GM12872 (cell line): ENCODE measurements around the gene NR5A2.

ENCODE experiments used
- TF ChIP-seq, protein P1 (sequence below): IDR thresholded peaks from 3 replicates; pipeline ENCODE4 v1.5.1; 2011; ENCODE audit warnings: low read depth, mild to moderate bottlenecking, low read length, moderate library complexity; ENCODE audit not compliant: insufficient read depth

The NR5A2 gene

DNA sequence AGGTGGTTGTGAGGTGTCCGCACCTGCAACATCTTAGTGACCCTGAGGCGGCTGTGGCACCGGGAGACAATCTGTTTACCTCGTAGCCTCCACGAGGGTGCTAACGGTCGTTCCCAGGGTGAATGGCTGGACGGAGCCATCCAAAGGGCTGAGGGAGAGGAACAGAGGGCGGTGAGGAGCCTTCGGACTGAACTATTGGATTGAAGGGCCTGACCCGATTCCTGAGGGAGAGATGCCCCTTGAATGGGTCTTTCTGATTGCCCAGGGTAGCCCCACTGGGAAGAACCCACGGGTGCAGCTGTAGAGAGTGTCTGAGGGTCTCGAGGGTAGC lies 2.3 kb downstream of the NR5A2 start:
- TF ChIP-seq, protein P1, sequence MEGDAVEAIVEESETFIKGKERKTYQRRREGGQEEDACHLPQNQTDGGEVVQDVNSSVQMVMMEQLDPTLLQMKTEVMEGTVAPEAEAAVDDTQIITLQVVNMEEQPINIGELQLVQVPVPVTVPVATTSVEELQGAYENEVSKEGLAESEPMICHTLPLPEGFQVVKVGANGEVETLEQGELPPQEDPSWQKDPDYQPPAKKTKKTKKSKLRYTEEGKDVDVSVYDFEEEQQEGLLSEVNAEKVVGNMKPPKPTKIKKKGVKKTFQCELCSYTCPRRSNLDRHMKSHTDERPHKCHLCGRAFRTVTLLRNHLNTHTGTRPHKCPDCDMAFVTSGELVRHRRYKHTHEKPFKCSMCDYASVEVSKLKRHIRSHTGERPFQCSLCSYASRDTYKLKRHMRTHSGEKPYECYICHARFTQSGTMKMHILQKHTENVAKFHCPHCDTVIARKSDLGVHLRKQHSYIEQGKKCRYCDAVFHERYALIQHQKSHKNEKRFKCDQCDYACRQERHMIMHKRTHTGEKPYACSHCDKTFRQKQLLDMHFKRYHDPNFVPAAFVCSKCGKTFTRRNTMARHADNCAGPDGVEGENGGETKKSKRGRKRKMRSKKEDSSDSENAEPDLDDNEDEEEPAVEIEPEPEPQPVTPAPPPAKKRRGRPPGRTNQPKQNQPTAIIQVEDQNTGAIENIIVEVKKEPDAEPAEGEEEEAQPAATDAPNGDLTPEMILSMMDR = no peak

DNA sequence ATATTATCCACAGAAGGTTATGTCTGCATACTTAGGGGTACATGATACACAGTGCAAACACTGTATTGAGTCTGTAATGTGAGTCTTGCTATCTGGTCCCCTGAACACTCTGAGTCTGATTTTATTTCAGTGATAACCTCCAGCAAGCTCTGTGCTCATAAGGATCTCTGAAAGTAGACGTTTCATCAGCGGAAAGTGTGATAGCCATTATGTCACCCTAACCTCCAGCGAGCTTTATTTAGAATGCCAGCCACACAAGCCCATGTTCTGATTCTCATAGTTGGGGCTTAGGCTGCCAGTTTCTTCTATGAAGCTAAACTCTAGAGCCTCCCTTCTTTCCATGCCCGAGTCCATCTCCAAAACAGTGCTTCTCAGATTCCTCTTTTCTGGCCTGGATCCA lies 3.3 kb downstream of the NR5A2 start:
- TF ChIP-seq, protein P1 = no peak

DNA sequence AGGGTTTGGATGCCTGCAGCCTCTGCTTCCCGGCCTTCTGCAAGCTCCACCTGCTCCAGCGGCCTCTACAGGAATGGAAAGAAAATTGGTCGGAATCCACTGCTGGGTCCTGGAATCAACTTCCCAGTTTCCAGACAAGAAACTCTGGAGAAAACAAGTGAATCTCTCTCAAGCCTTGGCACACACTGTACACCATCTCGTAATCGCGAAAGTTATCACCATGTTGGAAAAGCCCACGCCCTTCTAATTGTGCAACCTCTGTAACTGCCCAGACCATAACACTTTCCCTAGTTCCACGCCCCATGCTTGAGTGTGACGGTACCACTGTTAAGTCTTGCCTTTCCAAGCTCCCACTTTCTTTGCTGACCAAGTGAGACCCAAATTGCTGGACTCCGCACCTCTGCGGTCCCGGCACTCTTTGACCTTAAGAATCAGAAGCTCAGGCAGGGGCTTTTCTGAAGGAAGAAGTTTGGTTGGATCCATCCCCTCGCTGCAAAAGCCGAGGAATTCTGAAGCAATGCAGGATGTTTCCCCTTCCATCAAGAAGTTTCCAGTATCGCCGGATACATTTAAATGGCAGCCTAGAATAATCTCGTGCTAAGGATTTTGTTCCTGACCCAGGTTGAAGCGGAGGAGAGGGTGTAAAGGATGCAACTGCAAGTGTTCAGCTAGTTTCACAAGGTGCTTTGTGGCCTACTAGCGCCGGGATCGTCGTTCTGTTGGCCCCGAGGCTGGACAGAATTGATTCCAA lies 6.2 kb downstream of the NR5A2 start:
- TF ChIP-seq, protein P1 = no peak

DNA sequence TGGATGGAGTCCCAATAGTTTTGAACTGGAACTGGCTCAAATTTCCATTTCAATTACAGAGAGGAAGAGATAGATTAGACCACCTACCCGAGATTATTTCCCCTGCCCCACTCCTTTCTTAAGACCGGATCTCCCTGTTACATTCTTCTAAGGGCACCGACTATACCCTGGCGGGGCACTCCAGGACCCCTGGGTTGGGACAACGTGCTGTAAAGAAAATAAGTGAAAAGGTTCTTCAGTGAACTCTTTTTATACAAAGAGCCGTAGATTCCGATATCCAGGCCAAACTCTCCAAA lies 6.7 kb downstream of the NR5A2 start:
- TF ChIP-seq, protein P1 = no peak

DNA sequence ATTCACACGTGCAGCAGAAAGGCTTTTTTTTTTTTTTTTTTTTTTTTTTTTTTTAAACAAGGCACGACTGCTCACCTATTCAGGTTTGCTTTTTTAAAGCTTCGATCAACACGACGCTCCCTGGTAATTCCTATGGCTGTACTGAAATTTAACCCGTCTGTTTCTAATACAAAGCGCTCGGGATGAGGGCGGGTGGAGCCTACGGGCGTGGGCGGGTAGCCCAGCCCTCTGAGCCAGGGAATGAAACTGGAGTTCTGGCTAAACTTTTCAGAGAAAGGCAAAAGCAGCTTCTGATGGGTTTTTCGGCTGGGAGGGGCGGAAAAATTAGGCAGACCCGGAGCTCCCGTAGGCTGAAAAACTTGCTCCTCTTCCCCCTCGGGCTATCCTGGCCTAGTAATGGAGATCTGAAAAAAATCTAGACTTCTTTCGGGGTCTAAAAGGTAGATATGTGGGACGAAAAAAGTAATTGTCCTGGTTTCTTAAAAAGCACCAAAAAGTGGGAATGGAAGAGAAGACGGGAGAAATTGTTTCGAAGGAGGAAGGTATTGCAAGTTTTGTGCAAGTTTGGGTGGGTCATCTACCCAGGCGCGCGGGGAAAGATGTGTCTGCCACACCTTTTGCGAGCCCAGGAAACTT lies 7.4 kb downstream of the NR5A2 start:
- TF ChIP-seq, protein P1 = no peak

DNA sequence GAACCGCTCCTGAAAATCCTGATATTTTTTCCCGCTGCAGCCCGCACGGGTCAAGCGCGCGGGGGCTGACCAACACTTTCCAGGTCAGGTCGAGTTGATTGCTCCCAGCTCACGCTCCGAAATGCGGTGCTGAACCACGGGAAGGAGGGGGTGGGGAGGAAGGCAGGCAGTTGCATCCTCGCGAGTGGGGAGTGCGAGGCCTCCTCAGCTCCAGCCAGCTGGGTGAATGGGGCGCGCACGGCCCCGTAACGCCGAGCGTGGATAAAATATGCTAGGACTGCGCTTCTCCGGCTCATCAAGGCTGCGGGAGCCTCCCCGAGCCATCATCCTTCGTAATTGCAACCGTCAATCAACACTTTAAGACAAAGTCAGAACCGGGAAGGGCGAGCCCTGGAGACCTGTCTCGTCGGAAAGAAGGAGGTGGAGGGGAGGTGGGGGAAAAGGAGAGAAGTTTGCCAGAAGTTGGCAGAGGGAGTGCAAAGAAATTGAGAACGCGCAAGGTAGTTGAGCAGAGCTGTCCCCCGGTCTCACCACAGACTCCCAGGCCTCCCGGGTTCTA lies 8.0 kb downstream of the NR5A2 start:
- TF ChIP-seq, protein P1 = no peak

DNA sequence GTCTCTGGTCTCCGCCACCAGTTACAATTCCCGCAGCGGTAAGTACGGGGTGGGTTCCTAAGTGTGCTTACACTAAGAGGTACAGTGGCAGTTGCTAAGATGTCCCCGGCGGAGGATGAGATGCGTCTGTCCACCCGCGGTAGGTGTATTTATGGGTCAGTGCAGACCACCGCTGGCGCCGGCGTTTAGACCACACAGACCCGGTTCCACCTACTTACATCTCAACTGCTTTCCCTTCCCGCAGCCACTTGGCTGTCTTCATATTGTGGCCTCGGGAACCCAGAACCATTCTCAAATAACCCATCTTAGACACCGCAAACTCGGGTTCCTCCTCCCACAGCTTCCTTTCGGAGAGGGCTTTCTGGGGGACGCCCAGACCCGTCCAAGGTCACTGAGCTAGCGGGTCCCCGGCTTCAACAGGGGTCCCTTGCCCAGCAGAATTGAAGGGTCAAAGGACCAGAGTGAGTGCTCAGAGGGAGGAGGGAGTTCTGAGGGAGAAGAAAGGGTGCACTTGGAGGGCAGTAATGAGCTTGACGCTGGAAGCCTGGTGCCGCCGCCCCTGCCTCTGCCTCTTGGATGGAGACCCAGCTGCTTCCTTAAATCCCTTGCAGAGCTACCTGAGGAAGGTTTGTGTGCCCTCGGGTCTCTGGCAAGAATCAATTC lies 8.6 kb downstream of the NR5A2 start:
- TF ChIP-seq, protein P1 = no peak
